Endothelial cell of umbilical vein (primary cell): ENCODE data around the gene ZNF385B.

Experiments
- CTCF ChIP-seq, 2 donors: IDR thresholded peaks; 1 replicate in 1 of 2; 2 replicates in 1 of 2; pipeline ENCODE4 v1.5.1; 2011; ENCODE audit warnings: low read length in 2 of 2, mild to moderate bottlenecking in 2 of 2, moderate library complexity in 2 of 2, control low read depth in 1 of 2, inconsistent platforms in 1 of 2, low read depth in 1 of 2; ENCODE audit not compliant: insufficient read depth in 1 of 2; ENCODE audit errors: extremely low read depth in 1 of 2
- EZH2 ChIP-seq: IDR thresholded peaks from 2 replicates; pipeline ENCODE4 v1.6.1; 2012; ENCODE audit warnings: borderline replicate concordance, low read depth, mild to moderate bottlenecking, moderate library complexity, low read length, inconsistent platforms; ENCODE audit not compliant: severe bottlenecking
- FOS ChIP-seq: IDR thresholded peaks from 2 replicates; pipeline ENCODE4 v1.6.1; 2011; ENCODE audit warnings: mild to moderate bottlenecking, low read length, moderate library complexity, borderline replicate concordance; ENCODE audit not compliant: insufficient read depth
- GATA2 ChIP-seq: IDR thresholded peaks from 2 replicates; pipeline ENCODE4 v1.7.0; 2011; ENCODE audit warnings: low read depth, mild to moderate bottlenecking, moderate library complexity, mixed read lengths, low read length; ENCODE audit not compliant: insufficient read length, insufficient read depth
- JUN ChIP-seq: IDR thresholded peaks from 2 replicates; pipeline ENCODE4 v1.6.1; 2011; ENCODE audit warnings: borderline replicate concordance, low read depth; ENCODE audit not compliant: insufficient read length, insufficient read depth
- POLR2A ChIP-seq: IDR thresholded peaks from 2 replicates; pipeline ENCODE4 v1.6.1; 2012; ENCODE audit warnings: low read depth, mild to moderate bottlenecking, control low read depth, low read length
- POLR2AphosphoS5 ChIP-seq: IDR thresholded peaks from 2 replicates; pipeline ENCODE4 v1.6.1; 2012; ENCODE audit warnings: low read depth, mild to moderate bottlenecking, control low read depth, low read length, moderate library complexity; ENCODE audit not compliant: insufficient read depth
- TF ChIP-seq, protein P1 (sequence below): IDR thresholded peaks from 2 replicates; pipeline ENCODE4 v1.6.1; 2011; ENCODE audit not compliant: insufficient read depth, insufficient read length

- TF ChIP-seq POLR2A: no peak
- no peak for TF ChIP-seq CTCF (IDR thresholded peaks at IDR 0.05; ENCODE audit: extremely low read depth in 1 of 2, insufficient read depth in 1 of 2, low read depth in 1 of 2, low read length in 2 of 2)
- no peak for TF ChIP-seq POLR2AphosphoS5
- TF ChIP-seq, protein P1, sequence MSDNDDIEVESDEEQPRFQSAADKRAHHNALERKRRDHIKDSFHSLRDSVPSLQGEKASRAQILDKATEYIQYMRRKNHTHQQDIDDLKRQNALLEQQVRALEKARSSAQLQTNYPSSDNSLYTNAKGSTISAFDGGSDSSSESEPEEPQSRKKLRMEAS: no peak
- no peak for TF ChIP-seq JUN
- TF ChIP-seq GATA2: no peak
- no peak for TF ChIP-seq EZH2
- TF ChIP-seq FOS: no peak
Observed at GRCh38 chr2:179550849-179551248, 310.6 kb downstream of the ZNF385B start.
